ENCODE data around the gene BGN.

Gene BGN

DNA sequence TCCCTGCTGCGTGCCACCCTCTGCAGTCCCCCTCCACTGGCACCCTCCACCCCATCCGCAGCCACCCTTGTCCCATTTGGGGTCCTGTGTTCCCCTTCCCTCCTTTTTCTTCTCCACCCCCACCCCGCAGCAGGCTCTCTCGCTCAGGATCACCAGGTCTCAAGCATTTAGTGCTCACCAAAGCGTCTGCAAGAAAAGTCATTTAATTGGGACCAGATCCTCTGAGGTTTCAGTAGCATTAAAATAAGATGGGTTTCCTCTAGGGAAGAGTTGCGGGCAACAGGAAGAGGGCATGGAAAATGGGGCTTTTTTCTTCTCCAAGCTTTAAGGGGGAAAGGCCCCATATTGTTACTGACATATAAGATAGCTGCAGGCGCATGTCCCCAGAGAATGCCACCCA is 19.5 kb upstream of the BGN start:
- POLR2A ChIA-PET = no interaction called here
- H3K36me3 ChIP-seq (ENCODE audit: control insufficient read depth in 2 of 2, insufficient read depth in 1 of 2, low read length in 2 of 2) = no peaks in the 10 kb centered on the region
- no peaks in the 10 kb centered on the region for H3K9me3 ChIP-seq (ENCODE audit: control insufficient read depth, insufficient read depth, low read depth, low read length)
- H3K4me3 ChIP-seq (ENCODE audit: low read depth, low read length) = no peak overlapping the region
- TF ChIP-seq ZBTB17 (tag by site-specific recombination; IDR thresholded peaks at IDR 0.05) (no peak), ZBTB49 (tag by site-specific recombination; IDR thresholded peaks at IDR 0.05; ENCODE audit: low read depth) (no peak)
- H3K27ac ChIP-seq (ENCODE audit: extremely low read depth, low read depth, low read length) = no peak overlapping the region
- CTCF ChIA-PET = interaction anchor here (0.6 to 8.6 kb wide), 4 partner anchors 15 to 1256 kb away, joined by 3 to 89 read pairs (median 8); no protein-coding TSS in a partner anchor
- no peaks in the 10 kb centered on the region for H3K4me1 ChIP-seq (ENCODE audit: control insufficient read depth, insufficient read depth, low read length)

- TF ChIP-seq KLF7 (tag by site-specific recombination; IDR thresholded peaks at IDR 0.05; ENCODE audit: borderline replicate concordance) = no peak
- TF ChIP-seq EGR2 (tag by site-specific recombination; IDR thresholded peaks at IDR 0.05; ENCODE audit: low read depth) = peak; percentile 69
- peak; percentile 23; the same call in 1 of the 2 replicates for TF ChIP-seq ZFHX2 (tag by site-specific recombination; conservative IDR thresholded peaks at IDR 0.05)
- POLR2A ChIA-PET = no interaction called here
- no peaks in the 10 kb centered on the region for H3K9me3 ChIP-seq (ENCODE audit: control insufficient read depth, insufficient read depth, low read depth, low read length)
- no peaks in the 10 kb centered on the region for H3K36me3 ChIP-seq (ENCODE audit: control insufficient read depth in 2 of 2, insufficient read depth in 1 of 2, low read length in 2 of 2)
- no peak overlapping the region for H3K27ac ChIP-seq (ENCODE audit: extremely low read depth, low read depth, low read length)
- no peak overlapping the region for H3K4me3 ChIP-seq (ENCODE audit: low read depth, low read length)
- H3K4me1 ChIP-seq (ENCODE audit: control insufficient read depth, insufficient read depth, low read length) = no peaks in the 10 kb centered on the region
- CTCF ChIA-PET = interaction anchor here (0.6 to 8.6 kb wide), 5 partner anchors 15 to 1255 kb away, joined by 3 to 89 read pairs (median 8); no protein-coding TSS in a partner anchor
Observed at GRCh38 chrX:153475751-153476281, 19.0 kb upstream of the BGN start.

DNA sequence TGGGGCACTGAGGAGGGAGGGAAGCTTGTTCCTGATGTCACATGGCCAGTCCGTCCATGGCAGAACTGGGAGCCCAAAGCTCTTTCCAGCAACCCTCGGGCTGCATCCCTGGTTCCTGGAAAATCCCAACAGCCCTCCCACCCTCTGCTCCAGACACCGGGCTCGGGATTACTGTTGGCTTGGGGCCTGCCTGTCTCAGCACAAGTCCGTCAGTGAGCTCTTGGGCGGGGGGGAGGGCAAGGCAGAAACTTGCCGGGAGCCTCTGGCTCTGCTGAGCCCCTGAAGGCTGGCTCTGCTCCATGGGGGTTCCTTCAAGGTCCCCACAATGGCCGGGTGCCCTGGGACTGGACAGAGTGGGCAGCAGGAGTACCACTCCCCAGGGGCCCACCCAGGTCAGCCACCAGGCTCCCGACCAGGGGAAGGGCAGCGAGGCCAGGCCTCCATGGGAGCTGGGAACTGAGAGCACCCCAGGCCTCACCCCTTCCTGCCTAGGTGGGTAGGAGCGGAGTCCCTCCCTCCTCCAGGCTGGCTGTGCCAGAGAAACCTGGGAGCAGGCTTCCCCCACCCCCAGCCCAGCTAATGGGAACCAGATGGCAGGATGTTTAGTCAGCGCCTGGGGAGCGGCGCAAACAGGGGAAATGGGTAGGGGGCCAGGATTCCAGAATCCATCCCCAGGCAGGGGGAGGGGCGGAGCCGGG is 18.0 kb upstream of the BGN start:
- ChIA-PET POLR2A (interaction anchor here (0.6 kb wide), 1 partner anchor 67 kb away, joined by 3 read pairs; no protein-coding TSS in a partner anchor), CTCF (interaction anchor here (0.8 to 2.4 kb wide), 4 partner anchors 16 to 535 kb away, joined by 3 to 14 read pairs (median 6); no protein-coding TSS in a partner anchor)
- no peaks in the 10 kb centered on the region for H3K4me1 ChIP-seq (ENCODE audit: control insufficient read depth, insufficient read depth, low read length)
- H3K9me3 ChIP-seq (ENCODE audit: control insufficient read depth, insufficient read depth, low read depth, low read length) = no peaks in the 10 kb centered on the region
- TF ChIP-seq ZBTB17 (tag by site-specific recombination; IDR thresholded peaks at IDR 0.05) = peak; percentile 49; the same call in 1 of the 2 replicates
- TF ChIP-seq ZIC2 (tag by site-specific recombination; IDR thresholded peaks at IDR 0.05) = peak; percentile 64
- TF ChIP-seq ZNF626 (tag by site-specific recombination; IDR thresholded peaks at IDR 0.05) = no peak
- H3K36me3 ChIP-seq (ENCODE audit: control insufficient read depth in 2 of 2, insufficient read depth in 1 of 2, low read length in 2 of 2) = no peaks in the 10 kb centered on the region
- H3K27ac ChIP-seq (ENCODE audit: extremely low read depth, low read depth, low read length) = no peak overlapping the region
- H3K4me3 ChIP-seq (ENCODE audit: low read depth, low read length) = no peak overlapping the region

DNA sequence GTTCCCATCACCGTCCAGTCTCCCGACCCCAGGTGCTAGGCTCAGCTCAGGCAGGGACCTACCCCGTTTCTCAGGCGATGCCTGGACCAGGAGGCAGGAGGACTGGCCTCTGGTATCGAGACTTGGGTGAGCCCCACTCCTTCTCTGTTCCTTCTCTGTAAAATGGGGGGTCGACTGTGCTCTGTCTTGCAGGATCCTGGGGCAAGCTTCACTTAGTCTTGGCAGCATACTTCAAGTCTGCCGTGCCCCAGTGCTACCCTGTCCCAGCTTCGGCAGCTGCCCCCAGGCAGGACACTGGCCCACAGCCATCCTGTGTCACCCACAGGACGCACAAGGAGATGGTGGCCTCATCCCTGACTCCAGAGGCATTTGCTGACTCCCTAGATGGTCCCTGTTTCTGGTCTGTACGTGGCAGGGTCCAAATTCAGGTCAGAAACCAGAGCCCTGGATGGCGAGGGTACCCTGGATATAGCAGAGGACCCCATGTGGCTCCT is 17.4 kb upstream of the BGN start:
- POLR2A ChIA-PET = no interaction called here
- CTCF ChIA-PET = interaction anchor here (0.8 to 2.4 kb wide), 3 partner anchors 25 to 536 kb away, joined by 3 to 14 read pairs (median 3); no protein-coding TSS in a partner anchor
- H3K27ac ChIP-seq (ENCODE audit: extremely low read depth, low read depth, low read length) = no peak overlapping the region
- H3K36me3 ChIP-seq (ENCODE audit: control insufficient read depth in 2 of 2, insufficient read depth in 1 of 2, low read length in 2 of 2) = no peaks in the 10 kb centered on the region
- H3K9me3 ChIP-seq (ENCODE audit: control insufficient read depth, insufficient read depth, low read depth, low read length) = no peaks in the 10 kb centered on the region
- no peak overlapping the region for H3K4me3 ChIP-seq (ENCODE audit: low read depth, low read length)
- H3K4me1 ChIP-seq (ENCODE audit: control insufficient read depth, insufficient read depth, low read length) = no peaks in the 10 kb centered on the region
- no peak for TF ChIP-seq ZNF777 (tag by site-specific recombination; IDR thresholded peaks at IDR 0.05; ENCODE audit: borderline replicate concordance)
- TF ChIP-seq ZFP37 (tag by site-specific recombination; IDR thresholded peaks at IDR 0.05) = no peak
- TF ChIP-seq ZNF658 (tag by site-specific recombination; IDR thresholded peaks at IDR 0.05) = no peak
- no peak for TF ChIP-seq ZNF76 (tag by site-specific recombination; IDR thresholded peaks at IDR 0.05; ENCODE audit: borderline replicate concordance, low read depth)
- no peak for TF ChIP-seq ZNF19 (tag by site-specific recombination; IDR thresholded peaks at IDR 0.05; ENCODE audit: low read depth)
- TF ChIP-seq ZBTB20 (tag by site-specific recombination; IDR thresholded peaks at IDR 0.05) = no peak
- TF ChIP-seq ZFHX2 (tag by site-specific recombination; conservative IDR thresholded peaks at IDR 0.05) = no peak
- TF ChIP-seq ZNF514 (tag by site-specific recombination; IDR thresholded peaks at IDR 0.05) = no peak
- TF ChIP-seq ZNF530 (tag by site-specific recombination; IDR thresholded peaks at IDR 0.05; ENCODE audit: low read depth) = no peak
- no peak for TF ChIP-seq ZNF274 (IDR thresholded peaks at IDR 0.05; ENCODE audit: low read length)
- TF ChIP-seq ZNF274 (tag by site-specific recombination; IDR thresholded peaks at IDR 0.05; ENCODE audit: borderline replicate concordance) = no peak
- TF ChIP-seq, protein P1, sequence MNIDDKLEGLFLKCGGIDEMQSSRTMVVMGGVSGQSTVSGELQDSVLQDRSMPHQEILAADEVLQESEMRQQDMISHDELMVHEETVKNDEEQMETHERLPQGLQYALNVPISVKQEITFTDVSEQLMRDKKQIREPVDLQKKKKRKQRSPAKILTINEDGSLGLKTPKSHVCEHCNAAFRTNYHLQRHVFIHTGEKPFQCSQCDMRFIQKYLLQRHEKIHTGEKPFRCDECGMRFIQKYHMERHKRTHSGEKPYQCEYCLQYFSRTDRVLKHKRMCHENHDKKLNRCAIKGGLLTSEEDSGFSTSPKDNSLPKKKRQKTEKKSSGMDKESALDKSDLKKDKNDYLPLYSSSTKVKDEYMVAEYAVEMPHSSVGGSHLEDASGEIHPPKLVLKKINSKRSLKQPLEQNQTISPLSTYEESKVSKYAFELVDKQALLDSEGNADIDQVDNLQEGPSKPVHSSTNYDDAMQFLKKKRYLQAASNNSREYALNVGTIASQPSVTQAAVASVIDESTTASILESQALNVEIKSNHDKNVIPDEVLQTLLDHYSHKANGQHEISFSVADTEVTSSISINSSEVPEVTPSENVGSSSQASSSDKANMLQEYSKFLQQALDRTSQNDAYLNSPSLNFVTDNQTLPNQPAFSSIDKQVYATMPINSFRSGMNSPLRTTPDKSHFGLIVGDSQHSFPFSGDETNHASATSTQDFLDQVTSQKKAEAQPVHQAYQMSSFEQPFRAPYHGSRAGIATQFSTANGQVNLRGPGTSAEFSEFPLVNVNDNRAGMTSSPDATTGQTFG (tag by site-specific recombination; IDR thresholded peaks at IDR 0.05; ENCODE audit: borderline replicate concordance) = no peak
- no peak for TF ChIP-seq ZNF138 (tag by site-specific recombination; IDR thresholded peaks at IDR 0.05; ENCODE audit: borderline replicate concordance)
- TF ChIP-seq ZNF621 (tag by site-specific recombination; IDR thresholded peaks at IDR 0.05) = no peak
- no peak for TF ChIP-seq ZNF473 (tag by site-specific recombination; IDR thresholded peaks at IDR 0.05)
